ENCODE results near the gene POLR1G.
A peak's percentile ranks its signal among the peaks of the same experiment; 100 is the strongest.

DNA sequence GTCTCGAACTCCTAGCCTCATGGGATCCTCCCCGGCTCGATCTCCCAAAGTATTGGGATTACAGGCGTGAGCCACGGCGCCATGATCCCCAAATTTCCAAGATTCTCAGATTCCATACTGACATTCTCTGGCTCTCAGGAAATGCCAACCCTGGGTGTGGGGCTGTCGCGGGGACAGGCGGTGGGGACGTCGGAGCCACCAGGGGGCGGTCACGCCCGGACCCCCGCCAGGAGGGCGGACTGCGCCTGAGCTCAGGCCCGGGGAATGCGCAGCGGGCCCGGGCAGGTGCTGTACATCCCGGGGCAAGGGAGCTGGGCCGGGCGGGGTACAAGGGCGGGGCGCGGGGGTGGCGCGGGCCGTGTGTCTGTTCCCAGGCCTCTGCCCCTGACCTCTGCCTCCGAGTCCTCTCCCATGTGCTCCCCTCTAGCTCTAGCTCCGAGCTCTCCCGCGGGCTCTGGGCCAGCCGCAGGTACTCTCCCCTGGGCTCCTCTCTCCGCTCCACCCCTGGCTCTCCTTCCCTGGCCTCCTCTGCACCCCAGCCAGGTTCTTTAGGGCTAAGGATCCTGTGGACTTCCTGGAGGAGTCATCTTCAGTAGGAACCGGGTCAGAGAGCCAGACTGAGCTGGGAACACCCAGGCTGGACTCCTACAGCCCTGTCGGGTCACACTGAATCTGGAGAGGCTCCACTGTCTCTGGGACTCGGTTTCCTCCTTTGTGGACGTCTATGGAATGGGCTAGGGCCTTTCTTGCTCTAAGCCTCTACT is 4.0 kb upstream of the POLR1G start:
- peak in 2 of 4 experiments; percentile 8 to 14 for TF ChIP-seq CTCF (IDR thresholded peaks at IDR 0.05)
- no peak for TF ChIP-seq POLR2A (IDR thresholded peaks at IDR 0.05)

All from uterus (tissue), 2 donors.